HCT116 (cell line): ENCODE data around the gene SF3B5. TPM values are rescaled to one million over a fixed set of nuclear protein-coding genes. Genes with fewer than 3 reads are reported as not detected.

Experiments used
- ATAC-seq: fragments of 200-7000 bp; cut with Tn5 transposase; 2 replicates; pipeline ENCODE4 v1.9.1; 2020; ENCODE audit warnings: mild to moderate bottlenecking, moderate library complexity
- BruUV-seq: library from RNA; stranded (reverse); fragments of 400-500 nt; replicated peaks from 2 replicates; lab custom pipeline; 2021; lab: Mats Ljungman, UMichigan
- CTCF ChIA-PET: fragments of 300-600 bp; sonication (Branson Sonifier 250); formaldehyde crosslinking; loops from one replicate; lab custom pipeline; 2021; ENCODE audit warnings: antibody characterized with exemption; lab: Charles Lee
- POLR2A ChIA-PET: fragments of 300-600, 350-600 bp; sonication (Branson Sonifier 250); formaldehyde crosslinking; loops from one replicate; lab custom pipeline; 2021; ENCODE audit warnings: antibody characterized with exemption; lab: Charles Lee
- RAD21 ChIA-PET, 2 experiments: fragments of 300-600 bp; sonication (Branson Sonifier 250); formaldehyde crosslinking; loops; one replicate each; lab custom pipeline; 2023; ENCODE audit warnings: low total read pairs in 2 of 2; ENCODE audit not compliant: uncharacterized antibody in 2 of 2, unreplicated experiment in 2 of 2, low non-redundant PET in 1 of 2; lab: Charles Lee
- DNase-seq: peaks from one replicate; pipeline ENCODE4 v3.0.0-alpha.2; 2010; ENCODE audit warnings: low read depth, low spot score
- H2AFZ ChIP-seq: fragments of 200-600 bp; shearing (Covaris generic), sonication (generic); 2 replicates; pipeline ENCODE4 v1.6.1; 2017; ENCODE audit warnings: low read depth, mixed run types, mixed read lengths, antibody characterized with exemption, low read length; ENCODE audit not compliant: poor library complexity, severe bottlenecking
- H3K27ac ChIP-seq: 2 replicates; pipeline ENCODE4 v1.5.1; 2012; ENCODE audit warnings: low read depth, low read length
- H3K27me3 ChIP-seq: fragments of 200-600 bp; sonication (generic); 2 replicates; pipeline ENCODE4 v1.6.1; 2016; ENCODE audit warnings: mixed run types, low read length, mixed read lengths; ENCODE audit not compliant: insufficient read depth
- H3K36me3 ChIP-seq, 2 experiments: fragments of 200-500 bp in 1 of 2; fragments of 200-600 bp in 1 of 2; sonication (Bioruptor generic) in 1 of 2; sonication (generic) in 1 of 2; 2 replicates each; pipeline versions ENCODE4 v1.5.1 to v1.6.1; 2014 to 2016; ENCODE audit warnings: low read length in 2 of 2, inconsistent platforms in 1 of 2, mixed read lengths in 1 of 2, mixed run types in 1 of 2; ENCODE audit not compliant: insufficient read depth in 2 of 2, control insufficient read depth in 1 of 2
- H3K4me1 ChIP-seq, 2 experiments: fragments of 200-600 bp in 1 of 2; sonication (generic) in 1 of 2; 2 replicates each; pipeline versions ENCODE4 v1.5.1 to v1.6.1; 2012 to 2017; ENCODE audit warnings: low read length in 2 of 2, inconsistent platforms in 1 of 2, mild to moderate bottlenecking in 1 of 2, mixed read lengths in 1 of 2, mixed run types in 1 of 2, moderate library complexity in 1 of 2; ENCODE audit not compliant: insufficient read depth in 2 of 2, control insufficient read depth in 1 of 2
- H3K4me2 ChIP-seq: fragments of 200-600 bp; sonication (generic); 2 replicates; pipeline ENCODE4 v1.6.1; 2017; ENCODE audit warnings: mixed run types, low read length, mixed read lengths
- H3K4me3 ChIP-seq, 2 experiments: fragments of 200-600 bp in 1 of 2; sonication (generic) in 1 of 2; replicated peaks in 1 of 2; 2 replicates each; pipeline ENCODE4 v1.5.1; 2011 to 2016; ENCODE audit warnings: low read length in 2 of 2, control low read depth in 1 of 2, low read depth in 1 of 2, mild to moderate bottlenecking in 1 of 2, mixed read lengths in 1 of 2, mixed run types in 1 of 2
- H3K79me2 ChIP-seq: fragments of 200-600 bp; sonication (generic); 2 replicates; pipeline ENCODE4 v1.6.1; 2017; ENCODE audit warnings: mild to moderate bottlenecking, mixed run types, low read length, moderate library complexity, mixed read lengths; ENCODE audit not compliant: insufficient read depth
- H3K9ac ChIP-seq: fragments of 200-600 bp; sonication (generic); 2 replicates; pipeline ENCODE4 v1.6.1; 2016; ENCODE audit warnings: low read length, mixed read lengths
- H3K9me2 ChIP-seq: fragments of 200-600 bp; sonication (generic), shearing (Covaris generic); 2 replicates; pipeline ENCODE4 v1.6.1; 2017; ENCODE audit warnings: mixed run types, mild to moderate bottlenecking, moderate library complexity; ENCODE audit not compliant: insufficient read depth
- H3K9me3 ChIP-seq, 2 experiments: fragments of 200-500 bp in 1 of 2; fragments of 200-600 bp in 1 of 2; sonication (Bioruptor generic) in 1 of 2; sonication (generic) in 1 of 2; 2 replicates each; pipeline ENCODE4 v1.6.1; 2014 to 2017; ENCODE audit warnings: low read length in 2 of 2, mixed read lengths in 2 of 2, inconsistent platforms in 1 of 2, low read depth in 1 of 2, mild to moderate bottlenecking in 1 of 2, mixed run types in 1 of 2, moderate library complexity in 1 of 2; ENCODE audit not compliant: control insufficient read depth in 1 of 2, insufficient read depth in 1 of 2
- H4K20me1 ChIP-seq: fragments of 200-600 bp; sonication (generic), shearing (Covaris generic); 2 replicates; pipeline ENCODE4 v1.6.1; 2017; ENCODE audit warnings: mixed run types, mild to moderate bottlenecking, moderate library complexity; ENCODE audit not compliant: insufficient read depth
- CBX3 ChIP-seq: IDR thresholded peaks from 2 replicates; pipeline ENCODE4 v1.6.1; 2012; ENCODE audit warnings: low read depth
- EGR1 ChIP-seq: IDR thresholded peaks from 2 replicates; pipeline ENCODE4 v1.6.1; 2012; ENCODE audit warnings: low read depth
- EZH2 ChIP-seq: fragments of 200-600 bp; sonication (generic); IDR thresholded peaks from 2 replicates; pipeline ENCODE4 v1.6.1; 2017; ENCODE audit warnings: antibody characterized with exemption, mixed run types
- JUND ChIP-seq: IDR thresholded peaks from 2 replicates; pipeline ENCODE4 v1.6.1; 2012
- POLR2AphosphoS5 ChIP-seq: IDR thresholded peaks from 2 replicates; pipeline ENCODE4 v1.6.1; 2011; ENCODE audit warnings: mild to moderate bottlenecking, low read depth, low read length, moderate library complexity
- RAD21 ChIP-seq: IDR thresholded peaks from 2 replicates; pipeline ENCODE4 v1.6.1; 2012; ENCODE audit warnings: low read depth, mild to moderate bottlenecking
- SIN3A ChIP-seq: IDR thresholded peaks from 2 replicates; pipeline ENCODE4 v1.6.1; 2012; ENCODE audit warnings: low read depth
- SP1 ChIP-seq: IDR thresholded peaks from 2 replicates; pipeline ENCODE4 v1.6.1; 2012; ENCODE audit warnings: low read depth
- ZFX ChIP-seq: fragments of 450-650 bp; IDR thresholded peaks from 2 replicates; pipeline ENCODE4 v1.6.1; 2017
- intact Hi-C: fragments of 100-400 bp; cut with micrococcal nuclease; formaldehyde crosslinking; loops from 2 replicates; pipeline ENCODE4 v1.10.0; 2022
- total RNA-seq: library from RNA; stranded (reverse); gene quantifications from one replicate; pipeline ENCODE4 v1.2.1, GENCODE V29; 2021; ENCODE audit not compliant: unreplicated experiment
- TF ChIP-seq, protein P1 (sequence below), 3 experiments: fragments of 200-600 bp in 1 of 3; sonication (generic) in 1 of 3; IDR thresholded peaks in 2 of 3; conservative IDR thresholded peaks in 1 of 3; 2 replicates each; pipeline ENCODE4 v1.5.1; 2012 to 2017; ENCODE audit warnings: low read depth in 2 of 3, low read length in 2 of 3, antibody characterized with exemption in 1 of 3, borderline replicate concordance in 1 of 3, control low read depth in 1 of 3, mild to moderate bottlenecking in 1 of 3, mixed read lengths in 1 of 3, mixed run types in 1 of 3, moderate library complexity in 1 of 3; ENCODE audit not compliant: insufficient read depth in 1 of 3
- TF ChIP-seq, protein P2 (sequence below): IDR thresholded peaks from 2 replicates; pipeline ENCODE4 v1.6.1; 2012

Gene SF3B5
- total RNA-seq, 1 experiment from 2014 or later, result 173 TPM

DNA sequence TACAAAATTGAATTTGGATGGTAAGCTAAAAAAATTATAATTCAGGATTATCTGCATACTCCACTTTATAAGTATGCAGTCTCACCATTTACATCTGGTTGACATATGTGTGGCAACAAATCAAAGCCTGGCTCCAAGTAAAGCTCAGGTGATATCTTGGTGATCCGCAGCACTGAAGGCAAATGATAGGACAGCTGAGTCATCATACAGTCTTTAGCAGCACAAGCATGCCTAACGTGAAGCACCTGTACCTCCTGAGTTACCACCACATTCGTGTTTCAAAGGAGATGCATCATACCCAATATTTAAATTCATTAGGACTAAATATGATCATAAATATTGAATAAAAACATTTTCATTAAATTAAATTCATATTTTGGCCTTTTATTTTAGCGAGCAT lies 43.2 kb upstream of the SF3B5 start:
- H3K36me3 ChIP-seq, result no peaks in the 10 kb centered on the region
- no peak overlapping the region for H3K4me2 ChIP-seq
- H4K20me1 ChIP-seq, result no peaks in the 10 kb centered on the region
- H3K9me2 ChIP-seq, result no peaks in the 10 kb centered on the region
- H3K79me2 ChIP-seq, result no peaks in the 10 kb centered on the region
- H3K9me3 ChIP-seq, result no peaks in the 10 kb centered on the region
- DNase-seq, result no peak
- no TSS peak for BruUV-seq
- ATAC-seq, result no peak
- ChIA-PET POLR2A (no interaction called here), CTCF (no interaction called here)
- intact Hi-C loops, result no loop called here
- H2AFZ ChIP-seq, result no peak overlapping the region
- no peak overlapping the region for H3K9ac ChIP-seq
- no peak overlapping the region for H3K4me3 ChIP-seq
- no peak overlapping the region for H3K27ac ChIP-seq
- TF ChIP-seq RAD21 (no peak), CBX3 (no peak)
- TF ChIP-seq, protein P1, sequence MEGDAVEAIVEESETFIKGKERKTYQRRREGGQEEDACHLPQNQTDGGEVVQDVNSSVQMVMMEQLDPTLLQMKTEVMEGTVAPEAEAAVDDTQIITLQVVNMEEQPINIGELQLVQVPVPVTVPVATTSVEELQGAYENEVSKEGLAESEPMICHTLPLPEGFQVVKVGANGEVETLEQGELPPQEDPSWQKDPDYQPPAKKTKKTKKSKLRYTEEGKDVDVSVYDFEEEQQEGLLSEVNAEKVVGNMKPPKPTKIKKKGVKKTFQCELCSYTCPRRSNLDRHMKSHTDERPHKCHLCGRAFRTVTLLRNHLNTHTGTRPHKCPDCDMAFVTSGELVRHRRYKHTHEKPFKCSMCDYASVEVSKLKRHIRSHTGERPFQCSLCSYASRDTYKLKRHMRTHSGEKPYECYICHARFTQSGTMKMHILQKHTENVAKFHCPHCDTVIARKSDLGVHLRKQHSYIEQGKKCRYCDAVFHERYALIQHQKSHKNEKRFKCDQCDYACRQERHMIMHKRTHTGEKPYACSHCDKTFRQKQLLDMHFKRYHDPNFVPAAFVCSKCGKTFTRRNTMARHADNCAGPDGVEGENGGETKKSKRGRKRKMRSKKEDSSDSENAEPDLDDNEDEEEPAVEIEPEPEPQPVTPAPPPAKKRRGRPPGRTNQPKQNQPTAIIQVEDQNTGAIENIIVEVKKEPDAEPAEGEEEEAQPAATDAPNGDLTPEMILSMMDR (IDR thresholded peaks at IDR 0.05 in 2 of 3, conservative IDR thresholded peaks at IDR 0.05 in 1 of 3; ENCODE audit: borderline replicate concordance in 1 of 3, insufficient read depth in 1 of 3, low read depth in 2 of 3, low read length in 2 of 3), result no peak
- TF ChIP-seq, all 23 proteins: peak for 0
- no peaks in the 10 kb centered on the region for H3K4me1 ChIP-seq
- RAD21 ChIA-PET, result no interaction called here
- no peaks in the 10 kb centered on the region for H3K27me3 ChIP-seq

DNA sequence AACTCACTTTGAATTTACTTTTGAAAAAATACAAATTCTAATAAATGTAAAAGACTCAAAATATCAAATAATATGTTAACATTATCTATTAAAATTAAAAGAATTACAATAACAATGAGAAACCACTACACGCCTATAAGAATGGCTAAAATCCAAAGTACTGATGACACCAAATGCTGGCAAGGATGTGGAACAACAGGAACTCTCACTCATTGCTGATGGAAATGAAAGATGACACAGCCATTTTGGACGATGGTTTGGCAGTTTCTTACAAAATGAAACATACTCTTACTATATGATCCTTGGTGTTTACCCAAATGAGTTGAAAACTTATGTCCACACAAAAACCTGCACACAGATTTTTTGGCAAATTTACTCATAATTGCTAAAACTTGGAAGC lies 39.4 kb upstream of the SF3B5 start:
- DNase-seq, result no peak

More for the DNA sequence above, 39.4 kb upstream of the SF3B5 start:
- H3K9me3 ChIP-seq, result no peaks in the 10 kb centered on the region
- BruUV-seq, result no TSS peak
- POLR2A ChIA-PET, result no interaction called here
- no peaks in the 10 kb centered on the region for H3K36me3 ChIP-seq
- CTCF ChIA-PET, result no interaction called here
- H3K9ac ChIP-seq, result no peak overlapping the region
- no peaks in the 10 kb centered on the region for H3K27me3 ChIP-seq
- H3K4me3 ChIP-seq, result no peak overlapping the region
- H3K79me2 ChIP-seq, result no peaks in the 10 kb centered on the region
- RAD21 ChIA-PET, result no interaction called here
- ATAC-seq, result no peak
- peaks cover 0 to 13% of the 10 kb centered on the region in 2 experiments; a peak in 2 of 4 replicates for H3K4me1 ChIP-seq
- intact Hi-C loops, result no loop called here
- H2AFZ ChIP-seq, result no peak overlapping the region
- H4K20me1 ChIP-seq, result no peaks in the 10 kb centered on the region
- no peaks in the 10 kb centered on the region for H3K9me2 ChIP-seq
- no peak overlapping the region for H3K27ac ChIP-seq
- no peak for TF ChIP-seq SIN3A
- TF ChIP-seq EZH2, result no peak
- no peak for TF ChIP-seq ZFX
- TF ChIP-seq, protein P1 (IDR thresholded peaks at IDR 0.05 in 2 of 3, conservative IDR thresholded peaks at IDR 0.05 in 1 of 3; ENCODE audit: borderline replicate concordance in 1 of 3, insufficient read depth in 1 of 3, low read depth in 2 of 3, low read length in 2 of 3), result no peak
- no peak for TF ChIP-seq CBX3
- no peak for TF ChIP-seq JUND
- TF ChIP-seq SP1, result no peak
- TF ChIP-seq EGR1, result no peak
- TF ChIP-seq, protein P2, sequence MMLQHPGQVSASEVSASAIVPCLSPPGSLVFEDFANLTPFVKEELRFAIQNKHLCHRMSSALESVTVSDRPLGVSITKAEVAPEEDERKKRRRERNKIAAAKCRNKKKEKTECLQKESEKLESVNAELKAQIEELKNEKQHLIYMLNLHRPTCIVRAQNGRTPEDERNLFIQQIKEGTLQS, result no peak
- TF ChIP-seq POLR2AphosphoS5, result no peak
- H3K4me2 ChIP-seq, result no peak overlapping the region
